Endothelial cell of umbilical vein (primary cell): ENCODE measurements around the gene CHCHD3.

Source experiments
- GATA2 ChIP-seq: IDR thresholded peaks from 2 replicates; pipeline ENCODE4 v1.7.0; 2011; ENCODE audit warnings: low read depth, mild to moderate bottlenecking, moderate library complexity, mixed read lengths, low read length; ENCODE audit not compliant: insufficient read length, insufficient read depth
- POLR2A ChIP-seq: IDR thresholded peaks from 2 replicates; pipeline ENCODE4 v1.6.1; 2012; ENCODE audit warnings: low read depth, mild to moderate bottlenecking, control low read depth, low read length
- TF ChIP-seq, protein P1 (sequence below), 2 donors: IDR thresholded peaks; 1 replicate in 1 of 2; 2 replicates in 1 of 2; pipeline ENCODE4 v1.5.1; 2011; ENCODE audit warnings: low read length in 2 of 2, mild to moderate bottlenecking in 2 of 2, moderate library complexity in 2 of 2, control low read depth in 1 of 2, inconsistent platforms in 1 of 2, low read depth in 1 of 2; ENCODE audit not compliant: insufficient read depth in 1 of 2; ENCODE audit errors: extremely low read depth in 1 of 2

DNA sequence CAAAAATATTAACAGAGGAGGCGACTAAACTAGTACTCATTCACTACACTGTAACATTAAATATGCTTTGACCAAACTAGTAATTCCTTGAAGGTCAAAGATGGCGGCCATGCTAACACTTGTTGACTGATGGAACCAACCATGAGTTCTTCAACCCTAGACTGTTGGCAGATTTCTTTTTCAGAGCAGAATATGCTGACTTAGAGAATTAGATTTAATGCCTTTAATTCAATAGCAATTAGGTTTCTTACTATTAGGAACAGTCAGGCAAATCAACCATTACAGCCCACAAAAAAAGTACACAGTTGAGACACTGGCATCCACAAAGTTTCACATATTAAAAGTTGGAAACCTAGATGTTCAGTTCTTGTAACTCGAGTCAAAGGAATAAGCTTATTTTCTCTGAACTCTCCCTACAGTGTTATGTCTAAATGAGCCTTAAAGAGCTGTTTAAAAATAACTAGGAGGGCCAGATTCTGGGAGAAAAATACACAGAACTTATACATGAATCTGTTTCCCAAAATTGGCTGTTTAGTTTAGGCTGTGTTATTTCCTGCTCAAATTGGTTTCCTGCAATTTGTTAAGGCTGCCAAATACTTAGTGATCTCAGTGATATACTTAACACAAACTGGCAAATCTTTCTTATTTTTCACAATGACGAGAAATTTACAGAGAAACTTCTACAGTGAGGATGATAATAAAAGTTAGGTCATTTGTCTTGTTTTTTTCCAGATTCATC is 17.6 kb downstream of the CHCHD3 start:
- TF ChIP-seq, protein P1, sequence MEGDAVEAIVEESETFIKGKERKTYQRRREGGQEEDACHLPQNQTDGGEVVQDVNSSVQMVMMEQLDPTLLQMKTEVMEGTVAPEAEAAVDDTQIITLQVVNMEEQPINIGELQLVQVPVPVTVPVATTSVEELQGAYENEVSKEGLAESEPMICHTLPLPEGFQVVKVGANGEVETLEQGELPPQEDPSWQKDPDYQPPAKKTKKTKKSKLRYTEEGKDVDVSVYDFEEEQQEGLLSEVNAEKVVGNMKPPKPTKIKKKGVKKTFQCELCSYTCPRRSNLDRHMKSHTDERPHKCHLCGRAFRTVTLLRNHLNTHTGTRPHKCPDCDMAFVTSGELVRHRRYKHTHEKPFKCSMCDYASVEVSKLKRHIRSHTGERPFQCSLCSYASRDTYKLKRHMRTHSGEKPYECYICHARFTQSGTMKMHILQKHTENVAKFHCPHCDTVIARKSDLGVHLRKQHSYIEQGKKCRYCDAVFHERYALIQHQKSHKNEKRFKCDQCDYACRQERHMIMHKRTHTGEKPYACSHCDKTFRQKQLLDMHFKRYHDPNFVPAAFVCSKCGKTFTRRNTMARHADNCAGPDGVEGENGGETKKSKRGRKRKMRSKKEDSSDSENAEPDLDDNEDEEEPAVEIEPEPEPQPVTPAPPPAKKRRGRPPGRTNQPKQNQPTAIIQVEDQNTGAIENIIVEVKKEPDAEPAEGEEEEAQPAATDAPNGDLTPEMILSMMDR (IDR thresholded peaks at IDR 0.05; ENCODE audit: extremely low read depth in 1 of 2, insufficient read depth in 1 of 2, low read depth in 1 of 2, low read length in 2 of 2) = no peak
- TF ChIP-seq POLR2A (no peak), GATA2 (no peak)
